ENCODE measurements around the gene SLC45A3. TPM values are rescaled to one million over a fixed set of nuclear protein-coding genes. Genes with fewer than 3 reads are reported as not detected.

Gene SLC45A3
- total RNA-seq, 2 experiments from 2014 or later = 0.11 TPM; not detected in 1

- DNase-seq (no peak), ATAC-seq (ENCODE audit: poor library complexity) (no peak)
- TF ChIP-seq CTCF (IDR thresholded peaks at IDR 0.05) = no peak
- no peak overlapping the region for H3K4me3 Mint-ChIP-seq
- Histone ChIP-seq H3K9me3 (ENCODE audit: control insufficient read depth in 1 of 2, insufficient read depth in 1 of 2, low read length in 2 of 2) (peaks cover 0 to 2% of the 10 kb centered on the region in 2 experiments), H3K4me3 (ENCODE audit: low read length) (no peak overlapping the region), H3K27me3 (ENCODE audit: control insufficient read depth in 1 of 2, insufficient read depth in 2 of 2, low read length in 2 of 2) (peaks cover 9 to 15% of the 10 kb centered on the region in 2 experiments), H3K4me1 (ENCODE audit: insufficient read depth, low read length) (no peaks in the 10 kb centered on the region), H3K27ac (ENCODE audit: low read depth in 1 of 2, low read length in 2 of 2) (no peak overlapping the region), H3K36me3 (ENCODE audit: insufficient read depth, low read length) (no peaks in the 10 kb centered on the region)
- H3K9me3 Mint-ChIP-seq = no peaks in the 10 kb centered on the region
- ChIA-PET POLR2A (no interaction called here), CTCF (no interaction called here)
- H3K27ac Mint-ChIP-seq = no peak overlapping the region
- H3K4me1 Mint-ChIP-seq (ENCODE audit: low read depth) = no peaks in the 10 kb centered on the region
- no peaks in the 10 kb centered on the region for H3K36me3 Mint-ChIP-seq (ENCODE audit: low read depth)
- H3K27me3 Mint-ChIP-seq = peaks cover 22% of the 10 kb centered on the region
- intact Hi-C loops (cut with DNase I, micrococcal nuclease) = no loop called here
Measured at GRCh38 chr1:205667909-205668643, 12.2 kb downstream of the SLC45A3 start.

GRCh38 chr1:205666372-205667166 lies 13.7 kb downstream of the SLC45A3 start:
- H3K4me1 ChIP-seq (ENCODE audit: insufficient read depth, low read length) = no peaks in the 10 kb centered on the region
- POLR2A ChIA-PET = no interaction called here
- Mint-ChIP-seq H3K27ac (no peak overlapping the region), H3K27me3 (peaks cover 12% of the 10 kb centered on the region), H3K36me3 (ENCODE audit: low read depth) (no peaks in the 10 kb centered on the region), H3K9me3 (no peaks in the 10 kb centered on the region), H3K4me1 (ENCODE audit: low read depth) (no peaks in the 10 kb centered on the region), H3K4me3 (no peak overlapping the region)
- H3K9me3 ChIP-seq (ENCODE audit: control insufficient read depth in 1 of 2, insufficient read depth in 1 of 2, low read length in 2 of 2) = peaks cover 0 to 4% of the 10 kb centered on the region in 2 experiments
- DNase-seq = no peak
- no peak for TF ChIP-seq CTCF (IDR thresholded peaks at IDR 0.05)
- intact Hi-C loops (cut with DNase I, micrococcal nuclease) = no loop called here
- no peaks in the 10 kb centered on the region for H3K36me3 ChIP-seq (ENCODE audit: insufficient read depth, low read length)
- no peak overlapping the region for H3K4me3 ChIP-seq (ENCODE audit: low read length)
- no peak for ATAC-seq (ENCODE audit: poor library complexity)
- CTCF ChIA-PET = interaction anchor here (0.6 to 2.0 kb wide), 2 partner anchors 9 to 45 kb away, joined by 5 to 7 read pairs; no protein-coding TSS in a partner anchor
- H3K27ac ChIP-seq (ENCODE audit: low read depth in 1 of 2, low read length in 2 of 2) = no peak overlapping the region
- H3K27me3 ChIP-seq (ENCODE audit: control insufficient read depth in 1 of 2, insufficient read depth in 2 of 2, low read length in 2 of 2) = peaks cover 7 to 15% of the 10 kb centered on the region in 2 experiments

GRCh38 chr1:205665201-205666045 lies 14.9 kb downstream of the SLC45A3 start:
- ChIA-PET POLR2A (no interaction called here), CTCF (interaction anchor here (0.6 to 2.0 kb wide), 2 partner anchors 8 to 46 kb away, joined by 5 to 7 read pairs; no protein-coding TSS in a partner anchor)
- ATAC-seq (ENCODE audit: poor library complexity) (no peak), DNase-seq (no peak)
- peaks cover 7 to 15% of the 10 kb centered on the region in 2 experiments for H3K27me3 ChIP-seq (ENCODE audit: control insufficient read depth in 1 of 2, insufficient read depth in 2 of 2, low read length in 2 of 2)
- H3K4me1 Mint-ChIP-seq (ENCODE audit: low read depth) = no peaks in the 10 kb centered on the region
- H3K4me3 Mint-ChIP-seq = no peak overlapping the region
- no peak for TF ChIP-seq CTCF (IDR thresholded peaks at IDR 0.05)
- H3K9me3 ChIP-seq (ENCODE audit: control insufficient read depth in 1 of 2, insufficient read depth in 1 of 2, low read length in 2 of 2) = peaks cover 0 to 4% of the 10 kb centered on the region in 2 experiments
- no peaks in the 10 kb centered on the region for H3K4me1 ChIP-seq (ENCODE audit: insufficient read depth, low read length)
- no peak overlapping the region for H3K27ac ChIP-seq (ENCODE audit: low read depth in 1 of 2, low read length in 2 of 2)
- intact Hi-C loops (cut with DNase I, micrococcal nuclease) = no loop called here
- H3K4me3 ChIP-seq (ENCODE audit: low read length) = no peak overlapping the region
- H3K27ac Mint-ChIP-seq = no peak overlapping the region
- H3K36me3 Mint-ChIP-seq (ENCODE audit: low read depth) = no peaks in the 10 kb centered on the region
- H3K36me3 ChIP-seq (ENCODE audit: insufficient read depth, low read length) = no peaks in the 10 kb centered on the region
- no peaks in the 10 kb centered on the region for H3K9me3 Mint-ChIP-seq
- peaks cover 16% of the 10 kb centered on the region for H3K27me3 Mint-ChIP-seq

Measured in CD4-positive, alpha-beta T cell (primary cell).